Glomerular visceral epithelial cell (primary cell): ENCODE measurements around the gene ZGLP1.

Experiments
- DNase-seq: peaks from one replicate; pipeline ENCODE4 v3.0.0-alpha.2; 2016; ENCODE audit errors: extremely low spot score

The ZGLP1 gene

GRCh38 chr19:10277795-10278589, 31.6 kb downstream of the ZGLP1 start:
- no peak for DNase-seq

GRCh38 chr19:10274589-10274988, 35.0 kb downstream of the ZGLP1 start:
- no peak for DNase-seq

- peak; percentile 47 for DNase-seq
These were observed 38.0 kb downstream of the ZGLP1 start for GRCh38 chr19:10271543-10272086.

- DNase-seq = peak; percentile 88
These were observed 38.8 kb downstream of the ZGLP1 start, which contains the start of gene ICAM1 for GRCh38 chr19:10270616-10271394. ICAM1 (plus strand) TSS chr19:10271120; CDS start chr19:10271160, 40 bp downstream.

GRCh38 chr19:10270180-10270615, 39.4 kb downstream of the ZGLP1 start:
- DNase-seq = peak; percentile 62

GRCh38 chr19:10269333-10270179, 40.1 kb downstream of the ZGLP1 start:
- DNase-seq = peak; percentile 79

- DNase-seq = no peak
These were observed 41.5 kb downstream of the ZGLP1 start for GRCh38 chr19:10268071-10268470.

GRCh38 chr19:10266706-10267105, 42.9 kb downstream of the ZGLP1 start:
- no peak for DNase-seq

- peak; percentile 47 for DNase-seq
These were observed 46.8 kb downstream of the ZGLP1 start for GRCh38 chr19:10262771-10263170.

- DNase-seq = peak; percentile 59
These were observed 49.5 kb downstream of the ZGLP1 start for GRCh38 chr19:10260141-10260584.

GRCh38 chr19:10259162-10259905, 50.3 kb downstream of the ZGLP1 start:
- DNase-seq = peak; percentile 87

GRCh38 chr19:10258080-10258710, 51.4 kb downstream of the ZGLP1 start:
- no peak for DNase-seq

- DNase-seq = no peak
These were observed 52.5 kb downstream of the ZGLP1 start for GRCh38 chr19:10256970-10257615.

- no peak for DNase-seq
These were observed 53.1 kb downstream of the ZGLP1 start for GRCh38 chr19:10256551-10256950.

- no peak for DNase-seq
These were observed 54.3 kb downstream of the ZGLP1 start for GRCh38 chr19:10255358-10255757.
